OCI-LY7 (cell line): Measurements from ENCODE around the gene GATAD1.

Experiments used
- EZH2phosphoT487 ChIP-seq: fragments of 200-600 bp; sonication (generic); IDR thresholded peaks from 2 replicates; pipeline ENCODE4 v1.6.1; 2018; ENCODE audit warnings: low read depth, borderline replicate concordance, mild to moderate bottlenecking, mixed run types, antibody characterized with exemption, low read length, moderate library complexity, mixed read lengths
- TF ChIP-seq, protein P1 (sequence below): fragments of 200-600 bp; sonication (generic); conservative IDR thresholded peaks from 2 replicates; pipeline ENCODE4 v1.5.1; 2014; ENCODE audit warnings: mild to moderate bottlenecking, antibody characterized with exemption, low read length, moderate library complexity, mixed read lengths

DNA sequence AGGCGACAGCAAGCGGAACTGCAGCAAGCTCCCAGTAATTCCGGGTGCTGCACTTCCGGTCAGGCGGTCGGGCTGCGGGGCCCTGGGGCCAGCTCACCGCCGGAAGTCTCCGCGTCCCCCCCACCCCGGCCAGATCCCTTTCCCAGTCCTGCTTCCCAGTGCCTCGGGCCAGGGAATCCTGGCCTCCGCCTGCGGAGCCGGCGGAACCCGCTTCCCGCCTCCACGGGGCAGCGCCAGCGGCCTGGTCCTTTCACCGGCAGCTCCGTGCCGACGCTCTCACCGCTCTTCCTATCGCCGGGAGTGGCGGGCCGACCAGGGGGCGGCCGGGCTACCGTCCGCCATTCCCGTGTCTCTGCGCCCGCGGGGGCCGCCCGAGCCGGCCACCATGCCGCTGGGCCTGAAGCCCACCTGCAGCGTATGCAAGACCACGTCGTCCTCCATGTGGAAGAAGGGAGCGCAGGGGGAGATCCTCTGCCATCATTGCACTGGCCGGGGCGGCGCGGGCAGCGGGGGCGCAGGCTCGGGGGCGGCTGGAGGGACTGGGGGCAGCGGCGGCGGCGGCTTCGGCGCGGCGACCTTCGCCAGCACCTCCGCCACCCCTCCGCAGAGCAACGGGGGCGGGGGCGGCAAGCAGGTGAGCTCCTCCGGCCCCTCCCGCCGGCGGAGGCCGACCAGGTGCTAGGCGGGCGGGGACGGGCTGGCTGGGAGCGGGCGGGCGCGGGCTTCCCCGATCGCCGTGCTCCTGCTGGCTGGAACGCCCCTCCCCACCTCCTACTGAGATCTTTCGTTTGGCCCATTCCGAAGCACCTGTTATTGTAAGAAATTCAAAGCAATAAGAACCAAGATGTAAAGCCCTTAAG is at the start of gene GATAD1:
- TF ChIP-seq, protein P1, sequence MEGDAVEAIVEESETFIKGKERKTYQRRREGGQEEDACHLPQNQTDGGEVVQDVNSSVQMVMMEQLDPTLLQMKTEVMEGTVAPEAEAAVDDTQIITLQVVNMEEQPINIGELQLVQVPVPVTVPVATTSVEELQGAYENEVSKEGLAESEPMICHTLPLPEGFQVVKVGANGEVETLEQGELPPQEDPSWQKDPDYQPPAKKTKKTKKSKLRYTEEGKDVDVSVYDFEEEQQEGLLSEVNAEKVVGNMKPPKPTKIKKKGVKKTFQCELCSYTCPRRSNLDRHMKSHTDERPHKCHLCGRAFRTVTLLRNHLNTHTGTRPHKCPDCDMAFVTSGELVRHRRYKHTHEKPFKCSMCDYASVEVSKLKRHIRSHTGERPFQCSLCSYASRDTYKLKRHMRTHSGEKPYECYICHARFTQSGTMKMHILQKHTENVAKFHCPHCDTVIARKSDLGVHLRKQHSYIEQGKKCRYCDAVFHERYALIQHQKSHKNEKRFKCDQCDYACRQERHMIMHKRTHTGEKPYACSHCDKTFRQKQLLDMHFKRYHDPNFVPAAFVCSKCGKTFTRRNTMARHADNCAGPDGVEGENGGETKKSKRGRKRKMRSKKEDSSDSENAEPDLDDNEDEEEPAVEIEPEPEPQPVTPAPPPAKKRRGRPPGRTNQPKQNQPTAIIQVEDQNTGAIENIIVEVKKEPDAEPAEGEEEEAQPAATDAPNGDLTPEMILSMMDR: peak; percentile 86
- TF ChIP-seq EZH2phosphoT487: no peak
